Endometrial microvascular endothelial cells (primary cell): ENCODE data around the gene TNNI2. TPM values are rescaled to one million over a fixed set of nuclear protein-coding genes. Genes with fewer than 3 reads are reported as not detected.

Experiments used
- in situ Hi-C: cut with HindIII; loops from 2 replicates; pipeline ENCODE4 v1.10.0; 2017; ENCODE audit warnings: low sequenced_read_pairs, low pct_unique_long_range_greater_than_20kb; ENCODE audit errors: inconsistent ontology term
- total RNA-seq: library from RNA; depleted of rRNA; stranded (reverse); fragments of >200 nt; gene quantifications from one replicate; pipeline ENCODE4 v1.2.3, GENCODE V29; 2015; ENCODE audit errors: inconsistent ontology term

TNNI2 gene
- total RNA-seq, 1 donor from 2014 or later = not detected

DNA sequence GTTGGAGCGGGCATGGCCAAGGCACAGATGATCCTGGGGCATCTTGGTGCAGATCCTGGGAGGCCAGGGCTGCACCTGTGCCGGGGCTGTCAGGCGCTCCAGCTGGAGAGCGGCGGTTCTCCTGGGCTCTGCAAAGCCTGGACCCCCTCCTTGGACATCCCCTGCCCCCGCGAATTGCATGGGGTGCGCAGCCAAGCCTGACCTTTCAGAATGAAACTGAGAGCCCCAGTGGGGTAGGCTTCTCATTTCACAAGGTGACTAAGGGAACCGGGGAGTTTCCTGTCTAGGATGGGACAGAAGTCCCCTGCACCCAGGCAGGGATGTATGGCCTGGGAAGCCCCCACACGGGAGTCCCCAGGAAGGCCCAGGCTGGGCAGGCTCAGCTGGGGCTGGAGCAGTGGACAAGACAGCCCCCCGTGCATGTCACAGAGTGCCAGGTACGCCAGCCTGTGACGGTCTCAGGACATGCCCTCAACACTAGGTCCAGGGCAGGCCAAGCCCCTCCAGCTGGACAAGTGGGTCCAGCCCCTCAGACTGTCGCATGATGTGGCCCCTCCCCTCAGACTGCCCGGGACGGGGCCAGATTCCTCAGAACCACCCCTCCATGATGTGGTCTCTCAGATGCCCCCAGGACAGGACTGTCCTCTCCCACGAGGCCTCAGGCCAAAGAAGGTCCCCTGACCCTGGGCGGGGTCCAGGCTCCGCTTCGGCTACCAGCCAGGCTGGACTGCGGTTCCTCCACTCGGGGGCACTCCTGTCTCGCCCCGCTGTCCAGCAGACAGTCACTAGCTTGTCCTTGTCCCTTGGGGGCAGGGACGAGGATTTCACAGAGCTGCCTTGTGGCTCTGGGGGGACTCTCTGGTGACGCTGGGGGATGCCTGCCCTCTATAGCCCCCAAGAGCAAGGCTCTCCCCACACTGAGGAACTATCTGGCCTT lies 16.4 kb downstream of the TNNI2 start:
- in situ Hi-C loops = no loop called here

DNA sequence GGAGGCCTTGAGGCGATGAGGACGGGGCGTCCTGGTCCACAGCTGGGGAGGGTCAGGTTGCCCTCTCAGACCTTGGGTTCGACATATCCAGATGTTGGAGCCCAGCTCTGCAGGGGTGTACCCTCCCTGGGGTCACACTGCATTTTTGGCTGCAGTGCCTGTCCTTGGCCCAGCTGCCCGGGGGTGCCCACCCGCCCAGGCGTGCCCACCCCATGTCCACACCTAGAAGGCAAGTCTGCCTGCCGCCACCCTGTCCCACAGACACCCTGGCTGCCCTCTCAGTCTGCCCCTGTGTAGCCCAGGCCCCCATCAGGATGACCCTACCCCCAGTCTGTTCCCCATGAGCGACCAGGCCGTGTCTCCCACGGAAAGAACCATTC lies 17.1 kb downstream of the TNNI2 start:
- in situ Hi-C loops = no loop called here

DNA sequence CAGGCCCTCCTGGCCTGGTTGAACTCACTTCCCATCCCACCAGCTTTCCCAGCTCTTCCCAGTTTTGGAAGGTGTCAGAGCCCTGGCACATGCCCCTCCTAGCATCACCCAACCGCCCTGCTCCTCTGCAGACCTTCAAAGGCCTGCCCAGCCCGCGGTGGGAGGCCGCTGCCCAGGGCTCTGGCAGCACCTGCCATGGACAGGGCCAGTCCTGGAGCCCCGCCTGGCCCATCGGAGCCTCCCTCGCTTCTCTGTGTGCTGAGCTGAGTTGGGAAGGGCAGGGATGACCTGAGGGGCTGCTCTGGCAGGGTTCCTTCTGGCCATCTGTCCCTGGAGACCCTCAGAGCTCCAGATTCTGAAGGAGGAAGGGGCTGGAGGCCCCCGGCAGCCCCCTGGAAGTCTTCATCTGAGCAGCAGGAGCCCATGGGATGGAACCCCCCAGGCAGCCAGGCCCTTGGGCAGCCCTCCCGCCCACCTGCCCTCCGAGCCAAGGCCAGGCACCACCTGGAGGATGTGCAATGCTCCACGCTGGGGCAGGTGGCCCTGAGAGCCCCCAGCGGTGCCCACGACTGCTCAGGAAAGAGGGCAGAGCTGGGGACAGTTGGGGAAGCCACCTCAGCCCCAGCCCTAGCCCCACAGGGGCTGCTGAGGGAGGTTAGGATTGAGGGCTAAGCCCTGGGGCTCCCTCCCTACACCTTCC lies 17.7 kb downstream of the TNNI2 start:
- in situ Hi-C loops = no loop called here

DNA sequence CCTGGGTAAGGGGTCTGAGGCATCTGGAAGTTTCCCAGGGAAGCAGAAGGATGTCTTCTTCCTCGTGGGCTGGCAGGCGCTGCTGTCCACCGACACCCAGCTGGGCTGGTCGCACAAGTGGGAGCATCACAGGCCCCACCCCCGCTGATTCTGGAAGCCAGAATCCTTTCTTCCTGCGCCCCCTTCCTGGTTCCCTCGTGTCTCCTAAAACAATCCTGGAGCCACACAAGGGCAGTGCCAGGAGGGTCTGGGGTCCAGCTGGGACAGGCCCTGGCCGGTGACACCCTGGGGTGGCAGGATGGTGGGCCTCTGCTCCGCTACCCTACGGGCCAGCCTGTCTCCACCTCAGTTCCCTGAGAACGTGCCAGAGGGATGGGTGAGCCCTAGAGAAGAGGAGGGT lies 18.3 kb downstream of the TNNI2 start:
- in situ Hi-C loops = no loop called here

DNA sequence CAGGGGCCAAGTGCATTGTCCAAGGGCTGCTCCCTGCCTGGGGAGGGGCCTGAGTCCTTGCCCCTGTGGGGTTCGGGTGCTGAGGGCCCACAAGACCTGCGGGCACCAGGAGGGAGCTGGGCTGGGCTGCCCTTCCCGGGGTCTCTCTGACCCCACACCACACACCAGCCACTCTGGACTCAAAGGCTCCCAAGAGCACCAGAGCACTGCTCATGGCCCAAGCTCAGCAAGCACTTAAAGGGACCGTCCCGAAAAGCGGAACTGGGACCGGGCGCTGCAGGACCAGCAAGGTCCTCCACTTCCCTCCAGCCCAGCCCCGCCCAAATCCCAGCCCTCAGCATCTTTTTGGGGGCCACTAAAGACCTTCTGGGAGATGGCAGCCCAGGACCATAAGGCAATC lies 19.4 kb downstream of the TNNI2 start:
- in situ Hi-C loops = no loop called here

DNA sequence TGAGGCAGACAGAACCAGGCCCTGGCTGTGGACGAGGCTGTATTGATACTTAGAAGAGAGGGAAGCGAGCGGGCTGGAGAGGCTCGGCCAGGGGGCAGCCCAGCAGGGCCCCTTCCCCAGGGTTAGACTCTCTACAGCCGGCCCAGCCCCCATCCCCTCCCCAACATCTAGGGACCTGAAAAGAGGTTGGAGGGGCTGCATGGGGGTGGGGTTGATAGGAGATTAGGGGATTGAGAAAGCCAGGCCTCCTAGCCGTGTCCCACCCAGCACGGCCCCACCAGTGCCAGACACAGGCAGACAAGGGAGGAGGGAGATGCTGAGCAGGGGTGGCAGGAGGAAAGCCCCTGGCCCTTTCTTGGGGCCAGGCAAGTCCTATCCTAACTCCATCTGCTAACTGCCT lies 19.8 kb downstream of the TNNI2 start:
- in situ Hi-C loops = no loop called here

DNA sequence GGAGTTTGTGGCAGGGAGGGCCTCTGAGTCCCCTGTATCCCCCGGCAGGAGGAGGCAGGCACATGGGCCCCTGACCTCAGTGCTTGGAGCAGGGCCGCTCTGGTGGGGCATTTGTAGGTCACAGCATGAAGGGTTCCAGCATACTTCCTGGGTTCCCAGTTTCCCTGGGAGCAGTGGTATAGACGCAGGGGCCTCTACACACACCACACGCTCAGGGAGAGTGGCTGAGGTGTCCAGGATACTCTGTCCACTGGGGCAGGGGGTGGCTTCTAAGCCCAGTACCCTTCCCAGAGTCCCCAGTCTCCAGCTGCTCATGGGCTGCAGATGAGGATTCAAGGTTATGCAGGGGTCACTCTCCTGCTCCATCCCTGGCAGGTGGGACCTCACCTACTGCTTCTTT lies 20.2 kb downstream of the TNNI2 start:
- in situ Hi-C loops = no loop called here

DNA sequence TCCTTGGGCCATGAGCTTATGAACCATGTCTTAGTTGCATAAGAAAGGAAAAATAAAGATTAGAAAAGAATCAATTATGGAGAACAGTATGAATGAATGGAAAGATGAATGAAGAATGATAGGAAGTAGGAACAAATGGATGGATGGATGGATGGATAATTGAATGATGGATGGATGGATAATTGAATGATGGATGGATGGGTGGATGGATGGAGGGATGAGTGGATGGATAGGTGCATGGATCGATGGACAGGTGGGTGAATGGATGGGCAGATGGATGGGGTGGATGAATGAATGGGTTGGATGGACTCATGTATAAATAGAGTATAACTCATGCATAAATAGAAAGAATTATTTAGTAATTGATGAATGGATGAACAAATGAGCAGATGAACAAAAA lies 21.3 kb downstream of the TNNI2 start:
- in situ Hi-C loops = no loop called here

DNA sequence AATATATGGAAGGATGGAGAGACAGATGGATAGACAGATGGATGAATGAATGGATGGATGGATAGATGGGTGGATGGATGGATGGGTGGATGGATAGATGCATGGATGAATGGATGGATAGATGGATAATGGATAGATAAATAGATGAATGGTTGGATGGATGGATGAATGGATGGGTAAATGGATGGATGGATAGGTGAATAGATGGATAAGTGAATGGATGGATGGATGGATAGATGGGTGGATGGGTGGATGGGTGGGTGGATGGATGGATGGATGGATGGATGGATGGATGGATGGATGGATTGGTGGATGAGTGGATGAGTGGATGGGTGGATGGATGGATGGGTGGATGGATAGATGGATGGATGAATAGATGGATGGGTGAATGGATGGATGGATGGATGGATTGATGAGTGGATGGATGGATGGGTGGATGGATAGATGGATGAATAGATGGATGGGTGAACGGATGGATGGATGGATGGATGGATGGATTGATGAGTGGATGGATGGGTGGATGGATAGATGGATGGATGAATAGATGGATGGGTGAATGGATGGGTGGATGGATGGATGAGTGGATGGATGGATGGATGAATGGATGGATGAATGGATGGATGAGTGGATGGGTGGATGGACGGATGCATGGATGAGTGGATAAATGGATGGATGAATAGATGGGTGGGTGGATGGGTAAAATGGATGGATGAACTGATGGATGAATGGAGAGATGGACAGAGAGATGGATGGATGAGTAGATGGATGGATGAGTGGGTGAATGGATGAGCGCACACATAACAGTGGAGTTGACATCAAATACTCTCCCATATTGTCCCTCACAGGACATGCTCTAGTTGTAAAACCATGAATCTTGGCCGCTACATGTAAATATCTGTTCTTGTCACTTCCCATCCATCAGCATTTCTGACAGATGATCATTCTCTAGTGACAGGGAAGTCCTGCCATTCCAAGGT lies 22.9 kb downstream of the TNNI2 start:
- in situ Hi-C loops = no loop called here

DNA sequence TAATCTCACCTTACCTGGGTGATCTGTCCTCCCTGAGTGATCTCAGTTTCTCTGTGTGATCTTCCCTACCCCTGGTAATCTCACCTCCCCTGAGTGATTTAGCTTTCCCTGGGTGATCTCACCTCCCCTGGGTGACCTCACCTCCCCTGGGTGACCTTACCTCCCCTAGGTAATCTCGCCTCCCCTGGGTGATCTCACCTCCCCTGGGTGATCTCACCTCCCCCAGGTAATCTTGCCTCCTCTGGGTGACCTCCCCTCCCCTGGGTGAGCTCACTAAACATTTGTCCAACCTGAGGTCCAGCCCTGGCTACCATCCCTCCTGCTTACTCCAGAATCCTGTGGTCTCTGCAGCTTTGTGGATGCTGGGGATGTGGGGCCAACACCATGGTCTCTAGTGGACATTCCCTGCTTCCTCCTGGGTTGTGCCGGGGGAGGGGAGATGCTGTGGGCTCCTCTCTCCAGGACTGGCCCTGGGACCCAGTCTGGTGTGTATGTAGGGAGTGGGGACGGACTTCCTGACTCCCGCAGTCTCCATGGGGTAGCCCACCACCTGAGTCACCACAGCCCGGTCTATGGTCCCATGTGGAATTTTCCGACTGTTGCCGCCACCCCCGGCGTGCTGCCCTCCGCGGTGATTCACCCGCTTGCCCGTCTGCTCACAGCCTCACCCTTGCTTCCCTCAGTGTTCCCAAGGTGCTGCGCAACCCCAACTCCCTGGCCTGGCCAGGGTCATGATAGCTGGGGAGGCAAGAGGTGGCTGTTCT lies 24.0 kb downstream of the TNNI2 start:
- in situ Hi-C loops = no loop called here

DNA sequence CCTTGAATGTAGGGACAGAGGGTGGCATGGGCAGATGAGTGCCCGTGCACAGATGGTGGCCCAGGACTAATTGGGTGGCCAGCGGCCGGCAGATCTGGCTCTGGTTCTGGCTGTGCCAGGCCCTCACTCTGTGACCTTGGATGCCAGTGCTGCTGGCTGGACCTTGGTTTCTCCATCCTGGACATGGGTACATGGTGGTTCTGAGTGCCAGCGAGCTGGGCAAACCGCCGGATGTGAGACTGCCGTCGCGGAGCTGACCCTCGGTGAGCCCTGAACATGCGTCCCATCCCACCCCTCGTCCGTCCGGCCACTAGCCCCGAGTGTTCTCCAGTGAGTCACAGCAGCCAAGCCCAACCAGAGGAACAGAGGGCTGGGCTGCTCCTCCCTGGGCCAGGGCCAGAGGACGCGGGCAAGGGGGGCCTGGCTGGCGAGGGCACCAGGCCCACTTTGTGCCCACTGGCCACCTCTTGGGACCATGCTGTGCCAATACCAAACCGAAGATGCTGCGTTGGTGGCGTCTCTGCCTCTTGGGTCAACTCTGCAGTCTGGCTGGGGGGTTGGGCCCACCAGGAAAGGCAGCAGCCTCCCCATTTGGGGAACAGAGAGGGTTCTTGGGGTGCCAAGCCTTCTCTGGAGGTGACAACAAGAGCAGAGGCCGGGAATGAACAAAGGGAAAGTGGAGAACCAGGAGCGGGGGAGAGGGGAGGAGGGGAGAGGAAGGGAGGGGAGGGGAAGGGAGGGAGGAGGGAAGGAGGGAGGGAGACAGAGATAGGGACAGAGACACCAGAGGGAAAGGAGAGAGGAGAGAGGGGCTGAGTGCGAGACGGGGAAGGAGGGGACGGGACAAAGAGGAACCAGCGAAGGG lies 24.8 kb downstream of the TNNI2 start:
- in situ Hi-C loops = no loop called here

DNA sequence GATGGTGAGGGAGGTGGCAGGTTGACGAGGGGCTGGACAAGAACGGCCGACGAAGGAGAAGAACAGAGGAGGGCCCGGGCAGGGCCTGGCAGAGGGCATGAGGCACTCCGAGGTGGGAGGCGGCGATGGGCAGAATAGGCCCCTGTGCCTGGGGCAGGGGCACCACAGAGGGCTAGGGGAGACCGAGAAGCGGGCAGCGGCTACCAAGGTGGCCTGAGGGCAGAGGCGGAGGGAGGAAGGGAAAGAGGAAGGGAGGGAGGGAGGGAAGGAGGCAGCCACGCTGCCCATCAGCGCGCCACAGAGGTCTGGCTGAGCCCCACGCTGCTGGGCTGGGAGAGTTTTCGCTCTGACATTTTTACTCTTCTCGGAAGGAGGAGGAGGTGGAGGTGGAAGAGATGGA lies 25.4 kb downstream of the TNNI2 start:
- in situ Hi-C loops = no loop called here

DNA sequence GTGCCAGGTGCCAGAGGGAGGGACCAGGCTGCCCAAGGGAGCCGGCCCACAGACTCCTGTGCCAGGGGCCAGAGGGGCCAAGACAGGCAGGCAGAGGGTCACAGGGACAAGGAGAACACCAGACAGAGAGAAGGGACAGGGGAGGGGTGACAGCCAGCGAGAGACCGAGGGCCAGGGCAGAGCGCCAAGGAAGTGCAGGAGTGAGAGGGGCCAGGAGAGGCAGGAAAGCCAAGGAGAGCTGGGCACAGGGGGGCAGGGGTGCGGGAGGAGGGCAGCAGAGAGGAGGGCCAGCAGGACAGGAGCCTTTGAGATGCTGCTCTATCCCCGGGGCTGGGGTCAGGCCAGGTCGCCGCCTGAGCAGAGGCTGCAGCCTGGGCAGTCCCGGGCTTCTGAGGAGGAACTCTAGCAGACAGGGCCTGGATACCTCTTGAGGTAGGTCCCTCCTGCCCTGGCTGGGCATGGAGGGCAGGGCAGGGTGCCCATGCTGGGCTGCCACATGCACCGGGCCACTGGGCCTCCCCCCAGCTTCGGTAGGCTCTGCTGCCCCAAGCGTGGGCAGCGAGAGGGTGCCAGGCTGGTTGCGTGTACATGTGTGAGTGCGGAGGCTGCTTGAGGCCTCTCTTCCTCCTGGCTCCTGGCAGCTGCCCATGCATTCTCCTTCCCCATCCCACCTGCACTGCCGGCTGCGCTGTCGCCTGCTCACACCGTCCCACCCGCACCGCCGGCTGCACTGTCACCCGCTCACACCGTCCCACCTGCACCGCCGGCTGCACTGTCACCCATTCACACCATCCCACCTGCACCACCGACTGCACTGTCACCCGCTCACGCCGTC lies 26.3 kb downstream of the TNNI2 start:
- in situ Hi-C loops = no loop called here

DNA sequence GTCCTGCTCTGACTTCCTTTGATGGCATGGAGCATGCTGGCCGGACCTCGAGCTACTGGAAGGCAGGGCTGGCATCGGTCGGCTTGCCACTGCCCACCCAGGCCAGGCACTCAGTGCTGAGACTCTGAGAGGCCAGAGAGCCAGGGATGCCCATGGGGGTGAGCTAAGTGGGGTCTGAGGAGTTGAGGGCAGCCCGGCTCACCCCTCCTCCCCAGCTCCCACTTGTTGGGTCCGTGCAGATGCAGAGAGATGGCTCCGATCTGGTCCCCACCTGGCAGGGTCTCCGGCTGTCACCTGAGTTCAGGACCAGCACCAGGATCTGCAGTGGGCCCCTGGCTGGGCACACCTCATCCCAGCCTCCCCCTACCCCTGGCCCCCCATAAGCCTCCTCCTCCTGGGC lies 27.4 kb downstream of the TNNI2 start:
- in situ Hi-C loops = no loop called here

DNA sequence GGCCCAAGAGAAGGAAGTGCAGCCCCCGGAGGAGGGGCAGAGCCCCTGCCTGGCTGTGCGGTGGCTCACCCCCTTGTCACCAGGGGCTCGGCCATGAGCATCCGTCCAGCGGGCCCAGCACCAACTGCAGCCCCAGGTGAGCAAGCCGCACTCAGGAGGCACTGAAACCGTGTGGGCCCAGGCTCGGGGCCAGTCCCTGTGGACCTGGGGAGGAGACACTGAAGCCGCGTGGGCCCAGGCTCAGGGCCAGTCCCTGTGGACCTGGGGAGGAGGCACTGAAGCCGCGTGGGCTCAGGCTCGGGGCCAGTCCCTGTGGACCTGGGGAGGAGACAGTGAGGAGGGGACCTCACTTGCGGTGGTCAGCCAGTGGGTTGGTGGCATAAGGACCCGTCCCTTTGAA lies 28.0 kb downstream of the TNNI2 start:
- in situ Hi-C loops = no loop called here

DNA sequence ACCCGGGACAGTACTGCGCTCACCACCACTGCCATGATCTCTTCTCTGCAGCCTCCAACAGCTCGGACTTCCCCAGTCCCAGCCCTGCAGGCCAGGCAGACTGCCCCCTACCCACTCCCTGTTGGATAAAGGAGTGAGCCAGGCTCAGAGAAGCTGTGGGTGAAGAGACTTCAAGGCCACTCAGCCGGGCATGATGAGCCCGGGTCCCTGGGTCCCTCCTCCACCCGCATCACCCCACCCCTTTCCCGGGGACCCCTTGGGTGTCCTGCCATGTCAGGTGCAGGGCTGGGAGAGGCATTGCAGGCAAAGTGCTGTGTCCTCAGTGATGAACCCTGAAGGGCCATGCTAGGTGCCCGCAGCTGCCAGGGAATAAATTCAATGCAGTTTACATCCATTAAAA lies 28.6 kb downstream of the TNNI2 start:
- in situ Hi-C loops = no loop called here

DNA sequence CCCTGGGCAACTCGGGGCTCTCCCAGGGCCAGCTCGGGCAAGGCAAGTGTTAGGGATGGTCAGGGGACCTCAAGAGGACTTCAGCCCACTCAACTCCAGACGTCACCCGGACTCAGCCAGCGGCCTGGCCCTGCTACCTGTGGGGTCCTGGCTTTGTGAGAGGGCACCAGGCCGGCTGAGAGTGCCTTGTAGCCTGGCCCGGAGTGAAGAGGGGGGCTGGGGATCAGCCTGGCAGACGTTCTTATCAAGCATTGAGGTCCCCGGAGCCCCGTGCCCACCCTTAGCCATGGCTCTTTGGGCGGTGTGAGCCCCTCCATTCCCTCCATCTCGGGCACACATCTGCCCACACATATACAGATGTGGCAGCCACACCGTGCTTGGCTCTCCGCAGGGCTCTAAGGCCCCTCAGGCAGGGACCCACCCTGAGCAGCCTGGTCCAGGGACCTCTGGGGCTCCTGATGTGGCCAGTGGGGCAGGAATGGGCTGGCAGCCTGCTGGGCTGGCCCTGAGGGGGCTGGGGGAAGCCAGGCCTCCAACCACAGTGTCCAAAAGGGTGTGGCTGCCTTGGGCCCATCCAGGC lies 29.4 kb downstream of the TNNI2 start:
- in situ Hi-C loops = no loop called here
